ENCODE measurements around the gene NR4A3.
"Not testable (repeated sequence)": the region's sequence is repeated elsewhere in the genome, so short reads cannot be mapped to it uniquely, and the experiment has no call there.

NR4A3 gene

DNA sequence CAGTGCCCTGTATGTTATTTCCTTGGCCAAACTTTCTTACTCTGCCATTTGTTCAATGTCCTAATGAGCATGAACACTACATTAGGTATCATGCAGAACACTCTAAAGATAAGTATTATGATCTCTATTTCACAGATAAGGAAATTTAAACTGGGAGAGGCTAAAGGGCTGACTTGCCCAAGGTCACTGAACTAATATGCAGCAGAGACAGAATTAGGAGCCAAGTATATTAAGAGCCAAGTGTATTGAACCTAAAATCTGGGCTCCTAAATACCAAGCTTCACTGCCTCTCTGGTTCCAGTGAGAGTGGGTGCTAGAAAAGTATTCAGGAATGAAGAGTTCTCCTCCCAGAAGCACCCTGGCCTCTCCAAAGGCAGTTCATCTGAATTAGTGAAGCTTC lies 13.5 kb downstream of the NR4A3 start:
- DNase-seq: no peak

DNA sequence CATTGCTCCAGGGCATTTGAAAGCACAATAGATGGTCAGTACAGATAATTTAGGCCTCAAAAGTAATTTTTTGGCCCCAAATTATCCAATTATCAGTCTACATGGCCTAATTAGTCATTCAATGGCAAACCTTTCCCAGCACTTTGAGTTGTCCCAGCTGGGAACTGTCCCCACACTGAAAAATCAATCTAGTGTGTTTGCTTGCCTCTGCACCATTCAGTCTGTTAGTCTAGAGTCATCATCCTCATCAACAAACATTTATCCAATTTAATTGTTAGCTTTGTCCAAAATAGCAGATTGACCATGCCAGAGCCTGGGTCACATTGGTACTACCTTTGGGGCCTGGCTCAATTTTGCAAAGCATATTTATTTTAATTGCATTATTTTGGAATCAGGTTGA lies 13.9 kb downstream of the NR4A3 start:
- no peak for DNase-seq

DNA sequence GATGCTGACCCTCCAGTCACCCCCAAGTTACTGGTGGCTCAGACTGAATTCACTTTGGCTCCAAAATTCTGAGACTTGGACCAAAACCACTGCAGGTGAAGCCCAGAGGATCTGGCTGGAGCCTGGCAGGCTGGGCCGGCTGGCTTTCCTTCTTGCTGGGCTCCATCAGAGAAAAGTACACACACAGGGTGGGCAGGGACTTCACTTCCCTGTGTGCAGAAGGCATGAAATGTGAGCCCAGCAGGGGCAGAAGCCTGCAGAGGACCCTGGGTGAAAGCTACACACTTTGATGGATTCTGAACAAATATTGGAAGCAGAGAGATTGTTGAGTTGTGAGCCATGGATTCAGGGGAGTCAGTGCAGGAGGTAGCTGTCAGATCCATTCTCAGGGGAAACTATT lies 18.4 kb downstream of the NR4A3 start:
- DNase-seq: no peak

DNA sequence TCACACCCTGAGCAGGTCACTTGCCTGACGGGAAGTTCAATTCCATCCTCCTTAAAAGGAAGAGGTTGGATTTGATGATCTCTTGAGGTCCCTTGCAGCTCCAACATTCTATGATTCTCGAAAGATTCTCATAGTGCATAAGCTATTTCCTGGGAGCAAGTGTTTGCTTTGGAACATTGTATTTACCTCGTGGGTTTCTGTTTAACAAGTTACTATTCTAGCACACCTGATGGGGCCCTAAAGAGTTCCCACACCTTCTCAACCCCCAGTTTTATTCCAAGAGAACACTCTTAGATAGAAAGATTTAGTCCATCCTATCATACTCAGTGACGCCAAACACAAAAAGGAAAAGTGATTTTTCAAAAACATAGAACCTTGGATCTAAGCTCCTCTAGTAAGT lies 23.4 kb downstream of the NR4A3 start:
- no peak for DNase-seq

DNA sequence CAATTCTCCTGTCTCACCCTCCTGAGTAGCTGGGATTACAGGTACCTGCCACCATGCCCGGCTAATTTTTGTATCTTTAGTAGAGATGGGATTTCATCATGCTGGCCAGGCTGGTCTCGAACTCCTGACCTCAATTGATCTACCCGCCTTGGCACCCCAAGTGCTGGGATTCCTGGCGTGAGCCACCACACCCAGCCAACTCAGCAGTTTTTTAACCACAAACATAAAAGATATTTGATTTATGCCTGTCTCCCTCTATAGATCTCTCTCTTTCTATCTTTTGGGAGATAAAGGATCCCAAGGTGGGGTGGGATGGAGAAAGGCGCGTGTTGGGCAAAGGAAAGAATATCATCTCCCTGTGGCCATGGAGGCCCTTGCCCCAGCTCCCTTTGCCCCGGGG lies 26.8 kb downstream of the NR4A3 start:
- no peak for DNase-seq

DNA sequence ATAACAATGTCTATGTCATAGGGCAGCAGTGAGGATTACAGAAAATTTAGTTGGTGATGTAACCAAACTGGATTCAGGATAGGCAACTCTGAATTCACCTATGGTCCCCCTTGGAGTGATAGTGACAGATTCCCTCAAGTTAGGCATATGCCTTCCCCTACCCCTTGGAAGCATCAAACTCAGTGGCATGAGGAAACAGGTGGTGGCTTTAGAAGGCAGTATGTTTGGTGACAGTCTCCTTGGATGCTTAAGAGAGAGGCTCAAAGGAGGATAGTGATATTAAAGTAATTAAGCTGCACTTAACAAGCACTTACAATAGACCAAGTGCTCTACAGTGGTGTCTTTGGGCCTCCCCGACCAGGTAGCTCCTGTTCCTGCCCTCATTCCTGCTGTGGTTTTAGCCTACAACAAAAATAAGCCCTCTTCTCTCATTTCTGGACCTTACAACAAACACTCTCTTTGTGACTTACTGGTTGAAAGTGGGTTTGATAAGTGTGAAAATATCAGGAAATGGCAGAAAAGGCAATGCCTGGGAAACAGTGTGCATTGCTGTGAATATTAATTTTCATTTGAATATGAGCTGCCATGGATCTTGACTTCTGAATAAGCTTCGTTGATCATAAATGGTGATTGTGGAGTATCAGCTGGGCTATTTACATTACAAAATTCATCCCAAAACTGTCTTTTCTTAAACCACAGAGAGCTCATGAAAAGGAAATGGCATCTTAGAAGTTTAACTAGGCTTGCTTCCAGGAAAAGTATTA lies 29.2 kb downstream of the NR4A3 start:
- no peak for DNase-seq

DNA sequence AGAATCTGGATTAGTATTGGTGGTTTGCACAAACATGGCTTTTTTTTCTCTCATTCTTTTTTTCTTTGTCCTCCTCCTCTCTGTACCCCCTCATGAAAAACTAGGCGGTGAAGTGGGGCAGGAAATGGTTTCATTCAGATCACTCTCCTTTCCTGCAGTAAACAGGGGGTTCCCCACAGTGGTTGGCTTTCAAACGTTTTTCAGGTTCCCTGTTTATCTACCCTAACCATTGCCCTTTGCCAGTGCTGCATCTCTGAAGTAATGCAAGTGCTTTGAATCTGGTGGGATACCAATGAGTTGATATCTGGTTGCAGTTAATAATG lies 29.8 kb downstream of the NR4A3 start:
- no peak for DNase-seq

DNA sequence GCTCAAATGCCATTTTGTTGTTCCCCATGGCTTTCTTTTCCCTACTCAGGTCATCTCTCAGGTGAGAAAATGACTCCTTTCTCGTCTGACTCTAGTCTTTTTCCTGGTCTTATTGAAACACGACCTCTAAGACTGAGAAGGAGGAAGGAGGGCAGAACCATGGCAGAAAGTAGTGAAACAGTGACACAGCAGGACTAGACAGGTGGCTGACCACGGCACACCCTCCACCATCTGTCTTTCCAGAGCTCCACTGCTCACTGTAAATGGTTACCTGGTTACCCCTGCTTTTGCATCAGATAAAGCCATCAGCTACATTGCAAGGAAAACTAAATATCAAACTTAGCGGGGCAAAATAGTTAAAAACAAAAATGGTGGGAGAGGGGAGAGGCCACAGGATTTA lies 30.9 kb downstream of the NR4A3 start:
- no peak for DNase-seq

DNA sequence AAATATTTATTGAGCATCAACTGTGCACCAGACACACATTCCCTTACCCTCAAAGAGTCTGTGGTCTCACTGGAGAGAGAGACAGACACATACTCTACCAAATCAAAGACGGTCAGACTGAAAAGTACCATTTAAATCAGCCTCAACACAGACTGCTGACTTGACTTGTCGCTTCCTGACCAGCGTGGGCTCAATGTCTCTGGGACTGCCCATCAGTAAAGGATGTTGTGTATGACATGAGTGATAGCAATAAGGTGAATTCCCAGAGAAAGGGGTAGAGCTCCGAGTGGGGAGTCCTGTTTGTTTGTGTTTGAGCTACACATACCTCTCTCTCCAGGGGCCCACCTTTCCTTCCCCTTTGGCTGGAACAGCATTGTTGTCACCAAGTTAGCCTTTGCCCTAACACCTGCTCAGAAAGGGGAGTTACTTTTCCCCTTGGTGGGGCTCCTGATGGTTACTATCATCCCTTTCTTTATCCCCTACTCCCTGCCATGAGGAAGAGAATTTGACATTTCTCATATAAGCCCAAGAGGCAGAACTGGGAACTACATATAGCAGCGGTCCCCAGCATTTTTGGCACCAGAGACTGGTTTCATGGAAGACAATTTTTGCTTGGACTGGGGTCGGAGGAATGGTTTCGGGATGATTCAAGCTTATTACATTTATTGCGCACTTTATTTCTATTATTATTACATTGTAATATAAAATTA lies 33.9 kb downstream of the NR4A3 start:
- no peak for DNase-seq

DNA sequence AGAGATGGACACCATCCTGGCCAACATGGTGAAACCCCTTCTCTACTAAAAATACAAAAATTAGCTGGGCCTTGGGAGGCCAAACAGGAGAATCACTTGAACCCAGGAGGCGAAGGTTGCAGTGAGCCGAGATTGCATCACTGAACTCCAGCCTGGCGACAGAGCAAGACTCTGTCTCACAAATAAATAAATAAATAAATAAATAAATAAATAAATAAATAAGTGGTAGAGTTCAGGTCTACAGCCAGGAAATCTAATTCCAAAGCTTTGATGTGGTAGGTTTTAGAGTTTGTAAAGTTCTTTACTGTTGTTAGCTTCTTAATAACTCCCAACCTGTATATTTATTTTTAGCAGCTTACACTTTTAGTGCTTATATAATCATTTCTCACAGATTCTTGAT lies 35.9 kb downstream of the NR4A3 start:
- DNase-seq: not testable (repeated sequence)

DNA sequence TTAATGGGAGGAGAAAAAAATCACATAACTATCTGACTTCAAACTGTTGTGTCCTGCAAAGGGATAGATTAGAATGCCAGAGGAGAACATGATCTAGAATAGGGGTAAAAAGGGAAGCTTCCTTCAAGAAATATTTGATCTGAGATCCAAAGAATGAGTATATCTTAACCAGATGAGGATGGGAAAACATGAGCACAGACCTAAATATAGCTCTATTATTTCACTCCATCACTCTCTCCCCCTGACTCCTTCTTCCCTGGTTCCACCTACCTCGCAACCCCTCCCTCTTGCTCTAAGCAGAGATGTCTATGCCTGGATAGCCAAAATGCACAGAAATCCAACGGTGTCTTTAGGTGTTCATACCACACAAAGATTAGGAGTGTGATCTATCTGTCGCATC lies 36.4 kb downstream of the NR4A3 start:
- no peak for DNase-seq

DNA sequence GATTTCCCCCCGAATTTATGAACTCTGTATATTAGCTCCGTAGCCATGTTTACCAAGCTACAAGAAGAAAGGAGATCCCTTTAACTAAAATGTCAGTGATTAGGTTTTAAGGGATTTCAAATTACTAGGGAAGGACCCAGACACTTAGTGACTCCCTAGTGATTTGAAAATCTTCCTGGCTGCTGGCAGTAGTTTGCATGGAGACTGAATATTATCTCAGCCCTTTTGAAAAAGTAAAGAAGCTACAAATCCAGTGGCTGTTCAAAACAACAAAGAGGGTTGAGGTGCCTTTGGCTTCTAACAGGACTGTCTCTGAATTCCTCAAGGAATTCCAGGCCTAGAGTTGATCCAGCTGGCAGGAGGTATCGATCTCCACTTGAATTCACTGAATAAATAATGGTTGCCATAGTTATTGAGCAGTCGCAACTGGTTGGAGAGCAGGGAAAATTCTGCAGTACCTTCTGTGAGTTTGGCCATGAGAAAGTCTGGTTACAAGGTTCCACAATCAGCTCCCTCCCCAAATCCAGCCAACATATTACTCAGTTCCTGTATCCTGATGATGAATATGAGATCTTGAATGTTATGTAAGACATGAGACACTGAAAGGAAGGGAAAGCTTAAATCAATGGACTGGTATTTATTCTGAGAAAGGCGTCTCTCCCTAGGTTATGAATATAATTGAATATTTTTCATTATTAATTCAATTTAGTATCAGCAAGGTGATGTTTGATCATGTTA lies 37.7 kb downstream of the NR4A3 start:
- no peak for DNase-seq

DNA sequence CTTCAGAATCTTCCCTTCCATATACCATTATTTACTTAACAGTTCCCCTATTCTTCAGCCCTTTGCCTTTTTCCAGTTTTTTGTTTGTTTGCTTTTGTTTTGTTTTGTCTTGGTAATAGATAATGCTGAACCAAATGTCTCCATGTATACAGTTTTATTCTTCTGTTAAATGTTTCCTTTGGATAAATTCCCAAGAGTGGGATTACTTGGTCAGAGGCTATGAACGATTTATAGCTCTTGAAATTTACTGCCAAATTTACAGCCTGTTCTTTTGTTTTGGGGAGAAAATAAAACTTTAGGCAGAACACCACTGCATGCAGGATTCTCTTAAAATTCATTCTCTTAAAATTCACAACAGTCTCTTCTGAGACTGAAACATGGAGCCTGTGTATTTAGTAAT lies 38.6 kb downstream of the NR4A3 start:
- no peak for DNase-seq

DNA sequence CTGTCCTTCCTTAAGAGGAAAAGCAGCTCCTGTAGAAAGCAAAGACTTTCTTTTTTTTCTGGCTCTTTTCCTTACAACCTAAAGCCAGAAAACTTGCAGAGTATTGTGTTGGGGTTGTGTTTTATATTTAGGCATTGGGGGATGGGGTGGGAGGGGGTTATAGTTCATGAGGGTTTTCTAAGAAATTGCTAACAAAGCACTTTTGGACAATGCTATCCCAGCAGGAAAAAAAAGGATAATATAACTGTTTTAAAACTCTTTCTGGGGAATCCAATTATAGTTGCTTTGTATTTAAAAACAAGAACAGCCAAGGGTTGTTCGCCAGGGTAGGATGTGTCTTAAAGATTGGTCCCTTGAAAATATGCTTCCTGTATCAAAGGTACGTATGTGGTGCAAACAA lies 42.3 kb downstream of the NR4A3 start:
- no peak for DNase-seq

DNA sequence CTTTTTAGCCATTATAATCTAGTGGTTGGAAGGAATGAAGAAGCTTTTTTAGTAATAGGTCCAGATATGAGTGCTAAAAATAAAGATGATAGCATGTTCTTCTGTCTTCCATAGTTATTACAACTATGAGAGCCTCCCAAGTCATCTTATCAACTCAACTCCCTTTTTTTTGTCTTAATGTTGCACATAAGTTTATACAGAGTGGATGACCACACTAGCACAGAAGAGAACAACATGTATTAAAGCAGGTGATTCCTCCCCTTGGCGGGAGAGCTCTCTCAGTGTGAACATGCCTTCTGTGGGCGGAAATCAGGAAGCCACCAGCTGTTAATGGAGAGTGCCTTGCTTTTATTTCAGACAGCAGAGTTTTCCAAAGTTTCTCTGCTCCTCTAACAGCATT lies 44.7 kb downstream of the NR4A3 start:
- DNase-seq: no peak

DNA sequence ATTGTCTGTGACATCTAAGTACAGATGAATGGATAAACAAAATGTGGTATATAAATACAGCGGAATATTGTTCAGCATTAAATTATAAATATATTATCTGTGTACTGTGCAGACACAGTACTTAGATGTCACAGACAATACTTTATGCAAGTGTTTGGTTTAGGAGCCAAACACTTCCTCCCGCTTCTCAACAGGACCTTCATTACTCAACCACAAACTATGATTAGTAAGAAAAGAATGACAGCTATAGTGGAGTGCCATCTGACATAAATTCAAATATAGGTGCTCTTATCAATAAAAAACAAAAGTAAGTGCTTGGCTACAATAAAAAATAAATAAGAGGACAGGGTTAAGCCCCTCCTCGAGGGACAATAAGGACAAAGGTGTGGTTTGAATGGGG lies 45.9 kb downstream of the NR4A3 start:
- no peak for DNase-seq

DNA sequence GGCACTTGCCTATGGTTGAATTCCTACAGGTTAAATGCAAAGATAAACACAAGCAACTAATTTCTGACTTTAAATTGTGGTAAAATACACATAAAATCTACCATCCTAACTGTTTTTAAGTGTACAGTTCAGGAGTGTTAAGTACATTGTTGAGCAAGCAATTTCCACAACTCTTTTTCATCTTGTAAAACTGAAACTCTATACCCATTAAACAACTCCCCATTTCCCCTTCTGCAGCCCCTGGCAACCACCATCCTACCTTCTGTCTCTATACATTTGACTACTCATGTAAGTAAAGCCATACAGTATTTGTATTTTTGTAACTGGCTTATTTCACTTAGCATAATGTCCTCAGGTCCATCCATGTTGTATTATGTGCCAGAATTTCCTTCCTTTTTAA lies 46.3 kb downstream of the NR4A3 start:
- no peak for DNase-seq

DNA sequence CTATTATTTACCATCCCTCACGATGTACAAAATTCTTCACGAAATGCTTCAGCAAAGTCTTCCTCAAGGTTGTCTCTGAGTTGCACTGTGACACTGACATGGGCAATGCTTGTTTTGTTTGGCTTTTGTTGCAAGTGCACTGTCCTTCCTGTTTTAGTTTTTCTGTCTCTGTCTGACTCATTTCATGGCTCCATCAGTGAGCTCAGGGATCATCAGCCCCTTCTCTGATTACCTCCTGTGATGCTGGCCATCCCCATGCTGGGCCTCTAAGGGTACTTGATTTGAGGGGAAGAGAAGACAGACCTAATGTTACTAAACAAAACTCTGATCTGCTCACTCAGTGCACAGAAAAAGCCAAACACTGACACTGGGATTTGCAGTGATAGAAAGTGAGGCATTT lies 47.2 kb downstream of the NR4A3 start:
- no peak for DNase-seq

DNA sequence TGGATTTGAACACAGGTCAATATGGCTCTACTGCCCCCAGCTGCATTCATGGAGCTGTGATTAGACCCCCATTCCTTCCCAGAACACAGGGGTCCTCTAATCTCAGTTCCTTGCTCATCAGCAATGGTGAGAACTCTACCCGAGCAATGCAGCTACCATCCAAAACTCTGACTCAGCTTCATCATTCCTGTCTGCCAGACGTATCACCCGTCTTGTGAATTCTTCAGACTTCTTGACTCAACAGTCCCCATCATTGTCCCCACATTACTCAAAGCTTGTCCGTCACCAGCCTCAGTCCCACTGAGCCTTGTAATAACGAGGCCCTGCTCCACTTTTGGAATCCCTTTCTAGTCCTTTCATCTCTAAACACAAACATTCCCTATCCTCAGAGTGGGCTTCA lies 48.4 kb downstream of the NR4A3 start:
- DNase-seq: no peak

DNA sequence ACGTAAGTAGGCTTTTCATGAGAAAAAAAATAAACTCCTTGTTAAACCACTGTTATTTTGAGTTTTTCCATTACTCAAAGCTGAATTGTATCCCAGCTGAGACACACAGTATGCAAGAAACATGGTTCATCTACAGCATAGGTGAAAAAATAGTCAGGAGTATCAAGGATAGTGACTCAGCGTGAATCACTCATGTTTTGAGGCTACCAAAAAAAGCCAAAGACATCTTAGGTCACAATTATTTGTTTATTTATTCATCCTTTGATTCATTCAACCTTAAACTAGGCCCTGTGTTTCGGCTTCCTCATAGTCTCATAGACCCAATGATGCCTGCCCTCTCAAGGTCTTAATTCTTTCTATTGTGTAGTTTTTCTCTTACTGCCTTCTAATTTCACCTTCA lies 51.8 kb downstream of the NR4A3 start:
- no peak for DNase-seq

DNA sequence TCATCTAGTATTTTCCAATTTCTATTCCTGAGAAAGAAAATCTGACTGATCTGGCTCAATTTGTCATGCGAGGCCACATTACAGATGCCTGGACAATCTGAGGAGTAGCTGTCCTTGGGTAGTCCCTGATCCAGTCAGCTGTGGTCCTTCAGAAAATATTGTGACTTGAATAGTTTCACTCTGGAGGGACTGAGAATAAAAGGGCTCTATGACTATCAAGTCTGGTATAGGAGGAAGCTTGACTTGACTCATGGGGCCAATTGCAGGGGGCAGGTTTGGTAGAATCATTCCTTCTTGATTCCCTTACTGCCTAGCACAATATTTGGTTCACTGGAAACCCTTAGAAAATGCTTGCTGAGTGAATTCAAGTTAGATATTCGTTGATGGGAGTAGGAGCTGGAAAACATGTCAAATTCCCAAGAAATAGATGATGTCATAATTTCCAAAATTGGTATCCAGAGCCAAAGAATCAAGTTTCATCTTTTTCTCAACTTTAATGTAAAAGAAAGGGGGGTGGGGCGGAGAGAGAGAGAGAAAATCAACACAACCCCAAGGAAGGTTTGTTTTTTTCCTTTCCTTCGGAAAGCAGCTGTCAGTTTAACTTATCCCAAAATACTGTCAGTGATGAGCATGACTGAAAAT lies 52.4 kb downstream of the NR4A3 start:
- no peak for DNase-seq

DNA sequence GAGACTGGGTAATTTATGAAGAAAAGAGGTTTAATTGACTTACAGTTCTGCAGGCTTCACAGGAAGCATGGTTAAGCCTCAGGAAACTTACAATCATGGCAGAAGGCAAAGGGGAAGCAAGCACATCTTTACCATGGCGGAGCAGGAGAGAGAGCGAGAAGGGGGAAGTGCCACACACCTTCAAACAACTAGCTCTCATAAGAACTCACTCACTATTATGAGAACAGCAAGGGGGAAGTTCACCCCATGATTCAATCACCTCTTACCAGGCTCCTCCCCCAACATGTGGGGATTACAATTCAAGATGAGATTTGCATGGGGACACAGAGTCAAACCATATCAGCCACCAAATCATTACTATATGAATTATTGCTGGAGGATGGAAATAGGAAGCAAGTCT lies 54.5 kb downstream of the NR4A3 start:
- no peak for DNase-seq

DNA sequence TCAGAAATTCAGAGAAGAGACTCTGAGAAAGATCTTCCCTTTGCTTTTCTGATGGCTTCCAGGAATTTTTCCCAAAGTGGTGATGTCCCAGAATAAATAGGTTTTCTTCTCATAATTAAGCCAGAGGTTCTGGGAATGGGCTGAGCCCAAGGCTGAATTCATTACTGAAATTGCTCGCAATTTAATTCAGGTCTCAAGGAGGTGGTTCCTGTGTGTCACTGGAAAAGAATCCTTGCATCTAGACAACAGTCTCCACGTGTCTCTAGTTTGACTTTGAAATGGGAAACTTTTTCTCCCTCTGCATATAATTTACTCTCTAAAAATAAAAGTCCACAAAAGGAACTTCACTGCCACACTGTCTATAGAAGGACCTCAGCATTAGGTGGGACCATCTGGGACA lies 57.0 kb downstream of the NR4A3 start:
- DNase-seq: no peak

DNA sequence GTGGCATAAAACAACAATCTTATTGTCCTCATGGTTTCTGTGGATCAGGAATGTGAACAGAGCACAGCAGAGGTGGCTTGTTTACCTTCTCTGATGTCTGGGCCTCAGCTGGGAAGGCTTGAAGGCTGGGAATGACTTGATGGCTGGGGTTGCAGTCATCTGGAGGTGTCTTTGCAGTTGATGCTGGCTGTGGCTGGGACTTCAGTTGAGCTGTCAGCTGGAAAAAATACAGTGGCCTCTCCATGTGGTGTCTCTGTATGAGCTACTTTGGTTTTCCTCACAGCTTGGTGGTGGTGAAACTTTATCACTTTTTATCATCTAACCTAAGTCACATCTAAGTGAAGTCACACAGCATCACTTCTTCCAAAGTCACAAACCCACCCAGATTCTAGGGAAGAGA lies 60.1 kb downstream of the NR4A3 start:
- no peak for DNase-seq
